Measurements from ENCODE around the gene VSTM2L. TPM values are rescaled to one million over a fixed set of nuclear protein-coding genes. Genes with fewer than 3 reads are reported as not detected.

The VSTM2L gene
- total and polyA plus RNA-seq, 2 of the 4 experiments (the other 2 are of a cell fraction): 0.18 to 0.19 TPM

DNA sequence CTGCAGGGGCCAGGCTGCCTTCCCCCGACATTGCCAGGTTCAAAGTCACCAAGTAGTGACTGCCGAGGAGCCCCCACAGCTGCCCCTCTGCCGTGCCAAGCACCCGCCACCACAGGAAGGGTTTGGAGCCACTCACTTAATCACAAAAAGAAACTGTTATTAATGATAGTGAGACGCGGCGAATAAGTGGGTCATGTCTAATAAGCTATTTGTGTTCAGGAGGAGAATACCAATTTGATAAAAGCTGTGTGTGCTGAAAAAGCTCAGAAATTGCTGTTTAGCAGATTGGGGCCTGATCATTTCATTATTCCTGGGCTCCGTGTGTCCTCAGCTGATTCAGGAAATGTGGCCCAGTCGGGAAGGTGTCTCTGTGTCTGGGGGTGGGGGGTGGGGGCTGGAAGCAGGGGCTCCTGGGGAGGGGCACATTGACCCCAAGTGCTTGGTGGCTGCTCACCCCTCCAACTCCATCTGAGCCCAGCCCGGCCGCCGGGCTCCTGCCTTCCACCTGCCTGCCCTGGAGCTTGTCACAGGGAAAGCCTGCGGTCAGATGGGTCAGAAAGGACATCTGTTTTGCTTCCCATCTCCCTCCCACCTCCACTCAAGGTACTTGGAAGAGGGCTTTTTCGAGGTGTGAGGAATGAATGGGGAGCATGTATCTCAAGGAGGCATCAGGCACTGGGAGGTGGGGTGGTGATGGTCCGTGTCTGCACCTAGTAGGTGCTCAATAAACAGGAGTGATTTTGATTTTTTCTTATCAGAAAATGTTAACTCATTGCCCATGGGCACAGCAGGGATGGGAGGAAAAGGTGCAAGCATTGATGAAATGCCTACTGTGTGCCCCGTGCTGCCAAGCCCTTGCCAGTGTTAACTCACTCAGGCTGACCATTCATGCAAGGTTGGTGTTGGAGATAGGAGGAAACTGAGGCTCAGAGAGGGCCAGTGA is 3.0 kb downstream of the VSTM2L start:
- Histone ChIP-seq H3K23ac (ENCODE audit: low read depth, low read length) (no peak overlapping the region; the same call in 1 of the 2 replicates), H3K4ac (ENCODE audit: low read depth, low read length) (no peak overlapping the region), H3K4me2 (ENCODE audit: low read depth, low read length) (no peak overlapping the region), H4K20me1 (ENCODE audit: insufficient read depth, low read length) (peaks cover 10% of the 10 kb centered on the region), H3K18ac (ENCODE audit: low read depth, low read length) (no peak overlapping the region), H3K9ac (ENCODE audit: low read depth, low read length) (no peak overlapping the region), H3K9me3 (ENCODE audit: control insufficient read depth, insufficient read depth, low read length) (no peaks in the 10 kb centered on the region), H3K27me3 (ENCODE audit: control insufficient read depth, insufficient read depth, low read length) (peaks cover 70% of the 10 kb centered on the region), H2AFZ (replicated peaks; ENCODE audit: low read length, poor library complexity) (no peak overlapping the region), H3K56ac (ENCODE audit: extremely low read depth, insufficient read depth, low read length) (no peak overlapping the region), H2BK15ac (ENCODE audit: low read depth, low read length) (no peak overlapping the region), H3K36me3 (ENCODE audit: control insufficient read depth, insufficient read depth, low read length) (no peaks in the 10 kb centered on the region), H3K9me1 (ENCODE audit: insufficient read depth, low read length) (0 out of 2 replicates have a peak, but pooled peaks cover 2% of the 10 kb centered on the region), H4K8ac (ENCODE audit: low read depth in 2 of 2, low read length in 2 of 2) (no peak overlapping the region), H3K4me1 (ENCODE audit: control insufficient read depth, insufficient read depth, low read length) (peaks cover 5% of the 10 kb centered on the region; the same call in 1 of the 2 replicates), H2BK120ac (ENCODE audit: low read depth, low read length) (no peak overlapping the region), H4K5ac (ENCODE audit: low read depth, low read length) (no peak overlapping the region), H3K79me1 (ENCODE audit: low read depth in 1 of 2, low read length in 2 of 2) (no peaks in the 10 kb centered on the region), H3K4me3 (ENCODE audit: insufficient read depth, low read depth, low read length) (no peak overlapping the region), H2BK20ac (ENCODE audit: low read depth, low read length) (no peak overlapping the region), H4K91ac (ENCODE audit: insufficient read depth, low read depth, low read length) (no peak overlapping the region), H3K27ac (ENCODE audit: insufficient read depth, low read length) (no peak overlapping the region), H2AK9ac (replicated peaks; ENCODE audit: low read depth, low read length, poor library complexity) (no peak overlapping the region), H3K14ac (replicated peaks; ENCODE audit: low read depth, low read length) (no peak overlapping the region), H2BK5ac (ENCODE audit: low read depth, low read length, poor library complexity, severe bottlenecking) (no peak overlapping the region), H2AK5ac (ENCODE audit: low read depth, low read length) (no peak overlapping the region)
- POLR2A ChIA-PET (ENCODE audit: unreplicated experiment): interaction anchor here (0.6 kb wide), 1 partner anchor 145 kb away, joined by 5 read pairs; no protein-coding TSS in a partner anchor
- intact Hi-C loops (cut with micrococcal nuclease): loop anchor here (10.0 kb wide), 1 partner anchor 419 kb away; no protein-coding TSS in a partner anchor
- in situ Hi-C loops (cut with MboI; ENCODE audit: low sequenced_read_pairs): no loop called here
- ATAC-seq (ENCODE audit: low read depth) (no peak), DNase-seq (no peak)
- no TSS peak for BruUV-seq (replicated peaks)
- dilution Hi-C loops (cut with HindIII; ENCODE audit: low sequenced_read_pairs, unreplicated experiment): no loop called here
- 67% methylated on average over 1 of the region's 16 CpGs; no CpG with 5 or more reads in 1 of the 2 experiments for WGBS, 2 experiments (ENCODE audit: extremely low coverage in 2 of 2, insufficient read length in 1 of 2)
- CTCF ChIA-PET: interaction anchor here (0.7 kb wide), 1 partner anchor 342 kb away, joined by 4 read pairs; no protein-coding TSS in a partner anchor
- no peak for TF ChIP-seq MAFK (IDR thresholded peaks at IDR 0.05; ENCODE audit: low read depth, low read length)
